Smooth muscle cell (in vitro differentiated cells): ENCODE data around the gene VPS35L. TPM values are rescaled to one million over a fixed set of nuclear protein-coding genes. Genes with fewer than 3 reads are reported as not detected.

Source experiments
- DNase-seq: peaks from one replicate; lab custom pipeline; 2025; ENCODE audit not compliant: unreplicated experiment; lab: John Stamatoyannopoulos, UW
- H2AFZ ChIP-seq: fragments of 200-600 bp; sonication (generic); 2 replicates; pipeline ENCODE4 v1.6.0; 2016; ENCODE audit warnings: antibody characterized with exemption, low read depth, mild to moderate bottlenecking
- H3F3A ChIP-seq: fragments of 200-600 bp; sonication (generic); 2 replicates; pipeline ENCODE4 v1.6.0; 2017; ENCODE audit warnings: antibody characterized with exemption, low read depth
- H3K27ac ChIP-seq: fragments of 200-600 bp; sonication (generic); 2 replicates; pipeline ENCODE4 v1.5.1; 2016; ENCODE audit warnings: low read depth, mild to moderate bottlenecking
- H3K27me3 ChIP-seq: fragments of 200-600 bp; sonication (generic); 2 replicates; pipeline ENCODE4 v1.6.1; 2016; ENCODE audit warnings: low read depth, mild to moderate bottlenecking
- H3K36me3 ChIP-seq: fragments of 200-600 bp; sonication (generic); 2 replicates; pipeline ENCODE4 v1.5.1; 2016; ENCODE audit warnings: low read depth
- H3K4me1 ChIP-seq: fragments of 200-600 bp; sonication (generic); 2 replicates; pipeline ENCODE4 v1.5.1; 2016; ENCODE audit warnings: low read depth
- H3K4me2 ChIP-seq: fragments of 200-600 bp; sonication (generic); 2 replicates; pipeline ENCODE4 v1.6.0; 2016; ENCODE audit warnings: mild to moderate bottlenecking
- H3K4me3 ChIP-seq: fragments of 200-600 bp; sonication (generic); 2 replicates; pipeline ENCODE4 v1.5.1; 2016; ENCODE audit warnings: mild to moderate bottlenecking
- H3K79me2 ChIP-seq: fragments of 200-600 bp; sonication (generic); 2 replicates; pipeline ENCODE4 v1.6.0; 2016; ENCODE audit warnings: low read depth, mild to moderate bottlenecking
- H3K9ac ChIP-seq: fragments of 200-600 bp; sonication (generic); 2 replicates; pipeline ENCODE4 v1.6.0; 2016; ENCODE audit warnings: low read depth
- H3K9me3 ChIP-seq: fragments of 200-600 bp; sonication (generic); replicated peaks from 2 replicates; pipeline ENCODE4 v1.5.1; 2016; ENCODE audit warnings: low read depth
- H4K20me1 ChIP-seq: fragments of 200-600 bp; sonication (generic); 2 replicates; pipeline ENCODE4 v1.6.0; 2016; ENCODE audit warnings: low read depth
- WGBS: methylation state at CpG from one replicate; pipeline ENCODE4 v1.1.7; 2016; ENCODE audit warnings: low lambda C conversion rate; 5-methylcytosine and 5-hydroxymethylcytosine counted together
- polyA plus RNA-seq: library from polyadenylated mRNA; unstranded; fragments of >200 nt; fragmentation: Nextera tagmentation; extraction: Ambion mirVana; gene quantifications from 2 replicates; pipeline ENCODE4 v1.2.1, GENCODE V29; 2016
- total RNA-seq: library from RNA; depleted of rRNA; stranded (reverse); fragments of >200 nt; gene quantifications from 2 replicates; pipeline ENCODE4 v1.2.3, GENCODE V29; 2014
- TF ChIP-seq, protein P1 (sequence below): fragments of 200-600 bp; sonication (generic); IDR thresholded peaks from 2 replicates; pipeline ENCODE4 v1.5.1; 2017; ENCODE audit warnings: borderline replicate concordance, mild to moderate bottlenecking, antibody characterized with exemption; ENCODE audit not compliant: insufficient read depth, poor library complexity, severe bottlenecking

The VPS35L gene
- total and polyA plus RNA-seq, 2 experiments from 2014 or later, result 46.7 to 47.4 TPM

DNA sequence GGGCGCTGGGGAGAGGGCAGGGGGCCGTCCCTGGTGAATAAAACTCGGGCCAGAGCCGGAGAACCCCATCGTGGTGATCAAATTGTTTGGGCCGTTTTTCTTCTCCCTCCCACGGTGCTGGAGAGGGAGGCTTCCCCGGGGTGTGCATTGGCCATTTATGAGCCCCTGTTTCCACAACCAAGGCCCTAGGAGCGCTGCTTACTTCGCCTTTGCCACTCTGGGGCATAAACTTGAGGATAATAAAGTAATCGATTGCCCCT, 31.2 kb upstream of the VPS35L start:
- H3K4me3 ChIP-seq, result peak overlapping the region; percentile 87
- peaks cover 12% of the 10 kb centered on the region for H3F3A ChIP-seq
- peak overlapping the region; percentile 95 for H3K4me2 ChIP-seq
- peak overlapping the region; percentile 52 for H3K9ac ChIP-seq
- H3K79me2 ChIP-seq, result peaks cover 16% of the 10 kb centered on the region
- H3K27me3 ChIP-seq, result no peaks in the 10 kb centered on the region
- no peak for DNase-seq
- peaks cover 11% of the 10 kb centered on the region for H3K4me1 ChIP-seq
- H2AFZ ChIP-seq, result peak overlapping the region; percentile 85
- TF ChIP-seq, protein P1, sequence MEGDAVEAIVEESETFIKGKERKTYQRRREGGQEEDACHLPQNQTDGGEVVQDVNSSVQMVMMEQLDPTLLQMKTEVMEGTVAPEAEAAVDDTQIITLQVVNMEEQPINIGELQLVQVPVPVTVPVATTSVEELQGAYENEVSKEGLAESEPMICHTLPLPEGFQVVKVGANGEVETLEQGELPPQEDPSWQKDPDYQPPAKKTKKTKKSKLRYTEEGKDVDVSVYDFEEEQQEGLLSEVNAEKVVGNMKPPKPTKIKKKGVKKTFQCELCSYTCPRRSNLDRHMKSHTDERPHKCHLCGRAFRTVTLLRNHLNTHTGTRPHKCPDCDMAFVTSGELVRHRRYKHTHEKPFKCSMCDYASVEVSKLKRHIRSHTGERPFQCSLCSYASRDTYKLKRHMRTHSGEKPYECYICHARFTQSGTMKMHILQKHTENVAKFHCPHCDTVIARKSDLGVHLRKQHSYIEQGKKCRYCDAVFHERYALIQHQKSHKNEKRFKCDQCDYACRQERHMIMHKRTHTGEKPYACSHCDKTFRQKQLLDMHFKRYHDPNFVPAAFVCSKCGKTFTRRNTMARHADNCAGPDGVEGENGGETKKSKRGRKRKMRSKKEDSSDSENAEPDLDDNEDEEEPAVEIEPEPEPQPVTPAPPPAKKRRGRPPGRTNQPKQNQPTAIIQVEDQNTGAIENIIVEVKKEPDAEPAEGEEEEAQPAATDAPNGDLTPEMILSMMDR, result no peak
- no peaks in the 10 kb centered on the region for H3K9me3 ChIP-seq
- WGBS, result under 1% methylated on average over 11 of the region's 11 CpGs
- H4K20me1 ChIP-seq, result peaks cover 9% of the 10 kb centered on the region
- H3K27ac ChIP-seq, result peak overlapping the region; percentile 5
- peaks cover 6% of the 10 kb centered on the region for H3K36me3 ChIP-seq

DNA sequence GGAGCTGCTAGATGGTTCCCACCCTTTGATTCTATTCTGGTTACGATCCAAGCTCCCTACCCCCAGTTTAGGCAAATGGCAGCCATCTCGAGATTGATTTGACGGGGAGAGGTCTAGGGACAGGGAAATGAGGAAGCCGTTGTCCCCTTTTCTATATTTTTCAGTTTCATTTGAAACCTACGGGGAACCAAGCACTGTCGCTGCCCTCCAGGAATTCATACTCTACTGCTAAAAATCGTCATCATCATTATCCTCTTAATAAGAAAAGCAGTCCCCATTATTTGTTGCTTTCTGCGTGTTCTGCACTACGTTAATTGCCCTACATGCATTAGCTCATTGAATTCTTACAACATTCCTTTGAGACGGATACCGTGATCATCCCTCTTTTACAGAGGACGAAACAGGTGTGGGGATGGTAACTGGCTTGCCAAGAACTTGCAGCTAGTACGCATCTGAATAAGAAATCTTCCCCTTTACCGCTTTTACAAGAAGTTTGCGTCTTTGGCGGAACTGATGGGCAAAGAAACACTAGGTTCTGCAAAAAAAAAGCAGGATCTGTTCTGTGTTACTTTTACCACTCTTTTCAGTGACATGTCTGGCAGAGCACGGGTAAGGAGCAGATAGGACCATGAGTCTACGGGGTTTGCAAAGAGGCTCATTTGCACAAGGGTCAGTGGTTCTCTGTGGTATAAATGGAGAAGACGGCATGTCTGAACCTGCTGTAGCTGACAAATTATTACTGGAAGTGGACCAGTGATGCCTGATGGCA, 30.7 kb upstream of the VPS35L start:
- Histone ChIP-seq H3K4me2 (peak overlapping the region; percentile 95), H3F3A (peaks cover 12% of the 10 kb centered on the region), H3K4me3 (peak overlapping the region; percentile 87), H4K20me1 (peaks cover 9% of the 10 kb centered on the region), H3K9me3 (no peaks in the 10 kb centered on the region), H3K9ac (peak overlapping the region; percentile 52), H3K27me3 (no peaks in the 10 kb centered on the region), H3K27ac (peak overlapping the region; percentile 5), H3K79me2 (peaks cover 13% of the 10 kb centered on the region), H2AFZ (peak overlapping the region; percentile 85), H3K4me1 (peaks cover 11% of the 10 kb centered on the region), H3K36me3 (peaks cover 6% of the 10 kb centered on the region)
- TF ChIP-seq, protein P1, result no peak
- DNase-seq, result no peak
- WGBS, result 6% methylated on average over 19 of the region's 19 CpGs

DNA sequence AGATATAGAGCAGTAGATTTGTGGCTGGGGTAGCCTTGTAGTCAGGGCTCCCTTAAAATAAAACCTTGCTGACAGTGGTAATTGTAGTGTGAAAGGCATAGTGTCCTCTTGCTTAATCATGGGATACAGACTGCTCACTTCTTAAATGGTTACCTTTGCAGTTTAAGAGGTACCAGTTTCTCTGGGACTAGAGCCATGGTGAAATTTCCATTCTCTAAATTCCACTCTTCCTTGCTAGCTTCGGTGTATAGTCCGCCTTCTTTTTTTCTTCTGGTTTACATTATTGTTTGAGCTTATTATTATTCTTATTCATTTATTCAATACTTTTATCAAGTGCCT, 30.1 kb upstream of the VPS35L start:
- TF ChIP-seq, protein P1, result no peak
- H3K9ac ChIP-seq, result no peak overlapping the region
- 86% methylated on average over 2 of the region's 2 CpGs for WGBS
- peak overlapping the region; percentile 95 for H3K4me2 ChIP-seq
- no peaks in the 10 kb centered on the region for H3K27me3 ChIP-seq
- DNase-seq, result no peak
- H3K9me3 ChIP-seq, result no peaks in the 10 kb centered on the region
- peaks cover 4% of the 10 kb centered on the region for H4K20me1 ChIP-seq
- peaks cover 6% of the 10 kb centered on the region for H3K36me3 ChIP-seq
- H3F3A ChIP-seq, result peaks cover 12% of the 10 kb centered on the region
- peaks cover 13% of the 10 kb centered on the region for H3K79me2 ChIP-seq
- no peak overlapping the region for H3K27ac ChIP-seq
- H2AFZ ChIP-seq, result peak overlapping the region; percentile 85
- peak overlapping the region; percentile 87 for H3K4me3 ChIP-seq
- peaks cover 11% of the 10 kb centered on the region for H3K4me1 ChIP-seq

DNA sequence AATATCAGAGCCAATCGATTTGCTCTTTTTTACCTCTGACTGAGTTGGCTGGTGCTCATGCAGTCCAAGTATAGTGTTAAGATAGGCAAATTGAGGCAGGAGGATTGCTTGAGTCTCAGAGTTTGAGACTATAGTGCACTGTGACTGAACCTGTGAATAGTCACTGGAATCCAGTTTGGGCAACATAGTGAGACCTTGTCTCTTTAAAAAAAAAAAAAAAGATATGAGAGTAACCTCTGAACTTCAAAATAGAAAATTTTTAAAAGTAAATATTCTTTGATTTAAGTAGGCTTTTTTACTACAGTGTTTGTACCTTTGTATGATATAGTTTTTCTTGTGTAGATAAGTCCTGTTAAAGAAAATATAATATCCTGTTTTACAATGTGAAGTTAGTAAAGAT, 28.3 kb upstream of the VPS35L start:
- WGBS, result 94% methylated on average over 1 of the region's 1 CpG
- DNase-seq, result no peak
- Histone ChIP-seq H4K20me1 (no peaks in the 10 kb centered on the region), H3F3A (peaks cover 6% of the 10 kb centered on the region), H3K79me2 (peaks cover 13% of the 10 kb centered on the region), H3K4me2 (no peak overlapping the region), H3K9ac (no peak overlapping the region), H2AFZ (no peak overlapping the region), H3K27me3 (no peaks in the 10 kb centered on the region), H3K36me3 (peaks cover 7% of the 10 kb centered on the region), H3K4me3 (no peak overlapping the region), H3K27ac (no peak overlapping the region), H3K9me3 (no peaks in the 10 kb centered on the region), H3K4me1 (peaks cover 1% of the 10 kb centered on the region)
- TF ChIP-seq, protein P1, result no peak
